Measurements from ENCODE around the gene LCA5L.
A peak's percentile ranks its signal among the peaks of the same experiment; 100 is the strongest.
"Not testable (repeated sequence)": the region's sequence is repeated elsewhere in the genome, so short reads cannot be mapped to it uniquely, and the experiment has no call there.

LCA5L gene

DNA sequence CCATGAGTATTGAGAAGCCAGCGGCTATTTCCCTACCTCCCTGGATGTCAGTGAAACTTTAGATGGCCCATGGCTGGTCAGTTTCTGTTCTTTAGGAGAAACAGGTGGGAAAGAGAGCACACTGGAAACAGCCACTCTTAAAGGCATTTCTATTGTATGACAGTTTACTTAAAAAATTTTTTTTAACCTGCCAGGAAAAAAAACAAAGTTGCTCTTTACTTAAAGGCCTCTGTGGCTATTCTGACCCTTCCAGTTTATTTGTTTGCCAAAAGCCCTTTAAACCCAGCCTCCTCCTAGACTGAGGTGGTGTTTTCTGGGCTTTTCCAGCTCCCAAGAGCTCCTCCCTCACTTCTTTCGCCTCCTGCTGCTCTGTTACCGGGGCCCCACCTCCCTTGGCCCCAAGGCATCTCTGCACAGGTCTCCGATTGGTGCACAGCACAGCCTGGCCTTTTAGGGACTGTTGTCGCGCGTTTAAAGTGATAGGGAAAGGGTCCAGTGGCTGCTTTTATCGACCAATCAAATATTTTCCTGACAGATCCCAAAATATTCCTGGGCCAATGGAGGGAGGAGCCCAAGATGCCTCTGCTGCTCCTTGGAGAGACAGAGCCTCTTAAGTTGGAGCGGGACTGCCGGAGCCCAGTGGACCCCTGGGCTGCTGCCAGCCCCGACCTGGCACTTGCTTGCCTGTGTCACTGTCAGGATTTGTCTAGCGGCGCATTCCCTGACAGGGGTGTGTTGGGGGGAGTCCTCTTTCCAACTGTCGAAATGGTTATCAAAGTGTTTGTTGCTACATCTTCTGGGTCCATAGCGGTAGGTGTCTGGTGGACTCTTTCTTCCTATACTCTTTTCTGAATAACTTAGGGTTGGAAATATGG, 6.0 kb upstream of the LCA5L start, which contains the start of gene SH3BGR:
TSS of gene SH3BGR (plus strand) at position 639 of the 875 bp plus-strand sequence. CDS start at position 766, 127 bp downstream.
- DNase-seq, result no peak

DNA sequence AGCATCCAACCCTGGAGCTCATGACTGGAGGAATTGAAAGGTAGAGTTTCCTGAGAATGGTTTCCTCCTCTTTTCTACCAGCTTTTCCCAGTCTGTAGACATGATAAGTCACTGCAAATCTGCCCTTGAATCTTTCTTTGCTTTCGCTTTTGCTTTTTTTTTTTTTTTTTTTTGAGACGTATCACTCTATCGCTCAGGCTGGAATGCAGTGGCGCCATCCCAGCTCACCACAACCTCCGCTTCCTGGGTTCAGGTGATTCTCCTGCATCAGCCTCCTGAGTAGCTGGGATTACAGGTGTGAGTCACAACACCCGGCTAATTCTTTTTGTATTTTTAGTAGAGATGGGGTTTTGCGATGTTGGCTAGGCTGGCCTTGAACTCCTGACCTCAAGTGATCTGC, 1.7 kb upstream of the LCA5L start:
- no peak for DNase-seq

DNA sequence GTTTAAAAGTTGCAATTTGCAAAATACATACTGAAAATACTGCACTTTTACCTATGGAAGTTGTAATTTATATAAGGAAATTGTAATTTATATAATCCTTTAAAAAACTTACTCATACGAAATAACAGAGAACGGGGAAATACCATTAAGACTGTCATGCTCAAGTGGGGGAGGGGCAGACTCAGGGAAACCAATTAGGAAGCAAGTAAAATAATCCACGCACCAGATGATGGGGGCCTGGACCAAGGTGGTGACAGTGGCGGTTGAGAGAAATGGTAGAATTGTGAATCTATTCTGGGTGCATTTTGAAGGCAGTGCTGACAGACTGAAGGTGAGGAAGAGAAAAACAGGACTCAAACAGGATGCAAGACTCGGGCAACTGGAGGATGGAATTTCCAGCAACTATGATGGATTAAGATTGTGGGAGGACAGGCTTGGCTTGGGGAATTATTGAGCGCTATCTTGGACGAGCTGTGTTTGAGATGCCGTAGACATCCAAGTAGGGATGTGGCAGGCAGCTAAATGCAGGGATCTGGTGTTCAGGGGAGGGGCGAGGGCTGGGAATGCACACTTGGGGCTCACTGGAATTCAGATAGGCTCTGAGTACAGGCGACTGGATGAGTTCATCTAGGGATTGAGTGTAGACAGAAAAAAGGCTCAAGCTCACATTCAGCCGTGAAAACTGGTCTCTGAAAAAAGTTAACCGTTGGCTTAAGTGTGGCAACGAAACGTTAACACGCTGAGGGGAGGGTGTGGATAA, 977 bp downstream of the LCA5L start:
- no peak for DNase-seq

DNA sequence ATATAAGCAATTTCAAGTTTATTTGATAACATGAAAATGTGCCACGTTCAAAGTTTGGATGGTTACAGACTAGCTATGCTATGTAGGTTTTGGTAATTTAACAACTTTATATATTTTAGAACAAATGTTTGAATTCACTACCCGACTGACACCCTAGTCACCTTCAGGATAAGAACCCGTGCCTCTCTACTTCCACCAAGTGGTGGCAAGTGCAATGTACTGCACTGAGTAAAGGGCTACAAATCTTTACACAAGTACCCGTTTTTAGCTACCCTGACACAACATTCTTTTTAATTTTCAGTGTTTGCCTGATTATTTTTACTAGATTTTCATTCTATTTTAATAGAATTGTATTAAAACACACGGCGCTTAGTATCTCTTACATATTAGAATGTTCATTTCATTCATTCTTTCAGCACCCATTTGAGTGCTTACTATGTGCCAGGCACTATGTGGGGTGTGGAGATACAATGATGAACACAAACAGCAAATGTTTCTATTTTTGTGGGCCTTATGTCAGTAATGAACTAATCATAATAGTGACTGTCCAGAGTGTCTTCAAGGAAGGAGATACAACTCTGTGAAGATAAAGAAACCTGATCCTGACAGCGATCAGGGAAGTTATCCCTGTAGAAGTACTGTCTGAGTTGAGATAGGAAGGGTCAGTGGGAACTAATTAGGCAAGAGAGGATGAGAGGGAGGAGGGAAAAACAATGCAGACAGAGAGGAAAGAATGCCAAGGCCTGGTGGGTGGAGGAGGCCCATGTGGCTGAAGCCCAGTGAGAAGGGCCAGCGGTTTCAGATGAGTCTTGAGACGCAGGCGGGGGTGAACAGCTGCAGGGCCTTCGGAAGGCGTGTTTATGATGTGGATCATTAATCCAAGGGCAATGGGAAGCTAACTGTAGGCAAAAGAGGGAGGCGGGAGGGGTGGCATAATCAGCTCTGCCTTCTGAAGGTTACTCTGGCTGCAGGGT, 3.8 kb downstream of the LCA5L start:
- DNase-seq, result no peak

DNA sequence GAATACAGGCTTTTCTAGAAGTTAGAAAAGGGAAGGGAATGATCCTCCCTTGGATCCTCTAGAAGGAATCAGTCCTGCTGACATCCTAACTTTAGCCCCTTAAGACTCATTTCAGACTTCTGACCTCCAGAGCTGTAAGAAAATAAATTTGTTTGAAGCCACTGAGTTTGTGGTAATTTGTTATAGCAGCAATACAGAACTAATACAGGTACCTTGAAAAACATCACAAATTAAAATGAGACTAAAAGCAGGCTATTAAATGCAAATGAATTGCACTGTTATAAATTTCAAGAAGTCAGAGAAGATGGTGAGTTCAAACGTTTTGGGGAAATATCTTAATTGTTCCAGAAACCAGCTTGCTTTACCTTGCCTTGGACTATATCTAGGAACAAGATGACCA, 6.3 kb downstream of the LCA5L start:
- DNase-seq, result no peak

DNA sequence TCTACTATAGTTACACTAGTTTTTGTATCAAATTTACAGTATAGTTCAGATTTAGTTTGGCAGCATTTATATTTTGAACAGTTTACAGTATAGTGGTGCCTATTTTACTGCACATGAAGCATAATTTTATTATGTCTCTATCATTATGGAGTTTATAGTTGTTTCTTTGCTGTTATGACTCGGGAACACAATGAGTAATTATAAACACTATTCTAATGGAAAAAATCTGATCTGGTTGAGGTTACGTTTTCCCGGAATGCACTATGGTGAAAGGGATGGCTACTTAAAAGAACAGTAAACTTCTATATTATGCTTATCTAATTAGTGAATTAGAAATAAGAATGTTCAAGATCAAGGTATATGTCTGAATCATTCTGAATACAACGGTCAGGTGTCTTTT, 10.6 kb downstream of the LCA5L start:
- no peak for DNase-seq

DNA sequence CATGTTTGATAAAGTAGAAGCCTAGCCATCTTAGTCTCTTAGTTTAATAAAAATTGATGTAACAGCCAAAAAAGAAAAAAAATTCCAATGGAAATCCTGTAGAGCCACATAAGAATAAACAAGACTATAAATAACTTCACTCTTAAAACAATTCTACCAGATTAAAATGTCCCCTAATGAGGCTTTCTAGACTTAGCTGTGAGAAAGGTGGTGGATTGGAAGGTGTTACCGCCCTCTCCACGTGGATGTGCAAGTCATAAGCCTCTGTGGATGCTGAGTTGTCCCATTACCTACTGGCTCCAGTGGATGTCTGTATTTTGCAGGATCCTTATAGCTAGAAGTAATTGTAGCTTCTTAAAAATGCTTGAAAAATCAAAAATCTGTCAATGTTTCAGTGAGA, 14.6 kb downstream of the LCA5L start:
- no peak for DNase-seq

DNA sequence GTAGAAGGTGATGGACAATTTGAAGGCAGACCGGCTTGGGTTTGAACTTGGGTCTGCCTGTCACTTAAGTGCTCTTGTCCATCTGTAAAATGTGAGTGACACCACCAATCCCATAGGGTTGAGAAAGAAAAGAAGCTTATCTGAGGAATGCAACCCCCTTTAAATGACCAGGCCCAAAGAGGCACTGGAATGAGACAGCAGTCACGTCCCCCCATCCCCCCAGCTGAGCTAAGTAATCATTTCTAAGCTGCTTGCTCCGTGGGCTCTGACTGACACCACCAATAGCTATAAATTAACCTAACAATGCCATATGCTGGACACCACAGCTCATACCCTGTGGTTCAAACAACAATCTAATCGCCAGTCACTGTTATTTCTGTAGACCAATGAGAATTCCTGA, 15.1 kb downstream of the LCA5L start:
- no peak for DNase-seq

DNA sequence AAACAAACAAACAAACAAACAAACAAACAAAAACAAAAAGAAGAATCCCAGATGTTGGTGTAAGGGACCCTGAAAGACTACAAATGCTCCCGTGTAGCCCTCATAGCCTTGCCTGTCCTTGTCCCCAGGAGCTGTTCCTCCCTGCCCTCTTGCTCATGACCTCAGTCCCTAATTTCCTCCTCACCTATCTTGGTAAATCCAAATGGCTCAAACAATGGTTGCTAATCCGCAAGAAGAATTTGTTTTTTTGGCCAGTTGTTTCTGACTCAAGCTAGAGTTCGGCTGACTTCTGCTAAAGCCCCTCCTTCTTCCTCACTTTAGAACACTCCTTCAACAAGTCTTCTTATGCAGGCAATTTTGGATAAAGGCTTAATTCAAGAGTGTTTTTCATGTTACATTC, 15.6 kb downstream of the LCA5L start:
- DNase-seq, result no peak

DNA sequence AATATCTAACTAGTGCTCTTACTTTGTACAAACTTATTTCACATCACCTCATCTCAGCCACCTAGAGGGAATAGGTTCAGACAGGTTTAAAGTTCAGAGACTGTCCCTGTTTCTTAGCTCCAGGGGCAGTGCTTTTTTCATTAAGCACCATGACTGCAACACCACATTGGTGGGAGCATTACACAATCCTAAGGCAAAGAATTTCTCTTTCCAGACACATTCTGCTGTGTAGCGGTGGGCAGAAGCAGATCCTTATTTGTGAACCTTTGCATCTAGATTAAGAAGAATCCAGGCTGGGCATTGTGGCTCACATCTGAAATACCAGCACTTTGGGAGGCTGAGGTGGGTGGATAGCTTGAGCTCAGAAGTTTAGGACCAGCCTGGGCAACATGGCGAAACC, 16.1 kb downstream of the LCA5L start:
- DNase-seq, result no peak

DNA sequence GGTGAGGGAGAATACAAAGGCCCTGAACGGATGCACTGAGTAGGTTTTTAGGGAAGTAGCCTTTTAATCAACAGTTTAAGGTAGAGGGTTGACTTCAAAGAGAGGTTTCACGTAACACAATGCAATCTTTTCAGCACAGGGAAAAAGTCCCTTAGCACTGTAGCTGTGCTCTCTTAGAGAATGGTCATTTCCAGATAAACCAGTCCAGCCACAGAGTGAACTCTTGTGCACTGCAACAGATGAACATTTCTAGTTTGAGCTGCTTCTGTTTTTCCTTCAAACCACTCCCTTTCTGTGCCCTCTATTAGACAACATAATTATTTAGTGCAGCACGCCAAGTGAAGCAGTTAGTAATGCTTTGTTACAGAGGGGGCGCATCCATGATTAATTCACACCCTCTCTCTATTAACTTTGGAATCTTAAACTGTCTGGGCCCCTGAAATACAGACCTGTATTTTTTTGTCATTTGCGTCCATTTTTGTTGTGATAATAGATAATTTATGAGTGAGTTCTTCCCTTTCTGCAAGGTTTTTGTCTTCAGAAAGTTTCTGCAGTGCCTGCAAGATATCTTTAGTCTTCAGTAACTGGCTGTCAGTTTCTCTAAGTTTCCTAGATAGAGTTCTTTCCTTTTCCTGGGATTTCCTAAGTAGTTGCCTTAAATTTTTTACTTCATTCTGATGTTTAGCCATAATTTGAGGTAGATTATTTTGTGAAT, 22.9 kb downstream of the LCA5L start:
- no peak for DNase-seq

DNA sequence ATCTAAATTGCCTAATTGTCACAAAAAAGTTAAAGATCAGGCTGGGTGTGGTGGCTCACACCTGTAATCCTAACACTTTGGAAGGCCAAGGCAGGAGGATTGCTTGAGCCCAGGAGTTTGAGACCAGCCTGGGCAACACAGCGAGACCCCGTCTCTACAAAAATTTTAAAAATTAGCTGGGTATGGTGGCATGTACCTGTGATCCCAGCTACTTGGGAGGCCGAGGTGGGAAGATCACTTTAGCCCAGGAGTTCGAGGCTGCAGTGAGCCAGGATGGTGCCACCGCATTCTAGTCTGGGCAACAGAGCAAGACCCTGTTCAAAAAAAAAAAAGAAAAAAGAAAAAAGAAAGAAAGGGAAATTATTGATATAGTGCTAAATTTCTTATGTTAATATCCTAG, 26.4 kb downstream of the LCA5L start:
- not testable (repeated sequence) for DNase-seq

DNA sequence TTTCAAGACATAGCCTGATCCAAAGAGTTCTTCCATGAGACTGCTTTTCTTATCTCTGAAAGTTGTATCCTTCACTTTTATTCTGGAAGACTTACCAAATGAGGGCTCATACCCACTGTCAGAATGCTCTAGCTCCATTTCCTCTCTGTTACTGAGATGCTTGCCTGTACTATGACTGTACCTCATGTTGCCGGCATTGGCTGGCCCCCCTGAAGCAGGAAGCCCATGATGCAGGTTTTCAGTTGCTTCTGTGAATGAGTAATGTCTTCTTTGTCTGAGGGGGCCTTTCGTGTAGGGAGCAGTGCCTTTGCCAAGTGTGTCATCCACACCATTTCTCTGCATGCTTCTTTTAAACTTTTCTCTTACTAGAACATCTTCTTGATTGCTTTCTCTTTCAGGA, 39.5 kb downstream of the LCA5L start:
- no peak for DNase-seq

DNA sequence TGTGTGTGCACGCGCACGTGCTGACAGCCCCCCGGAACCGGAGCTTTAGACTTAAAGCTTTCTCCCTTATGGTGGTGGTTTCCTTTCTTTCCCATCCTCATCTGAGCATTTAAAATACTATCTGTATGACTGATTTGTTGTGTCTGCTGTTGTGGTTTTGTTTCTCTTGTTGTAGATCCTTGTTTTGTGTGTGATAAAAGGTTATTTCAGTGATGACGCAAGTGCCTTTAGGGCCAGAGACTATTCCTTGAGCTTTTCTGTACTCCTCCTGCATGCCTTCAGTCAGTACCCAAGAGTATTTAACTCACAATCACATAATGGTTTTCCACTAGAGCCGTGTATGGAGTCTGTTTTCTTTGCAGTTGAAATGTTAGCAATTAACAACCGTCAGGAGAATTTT, 45.4 kb downstream of the LCA5L start:
- no peak for DNase-seq

DNA sequence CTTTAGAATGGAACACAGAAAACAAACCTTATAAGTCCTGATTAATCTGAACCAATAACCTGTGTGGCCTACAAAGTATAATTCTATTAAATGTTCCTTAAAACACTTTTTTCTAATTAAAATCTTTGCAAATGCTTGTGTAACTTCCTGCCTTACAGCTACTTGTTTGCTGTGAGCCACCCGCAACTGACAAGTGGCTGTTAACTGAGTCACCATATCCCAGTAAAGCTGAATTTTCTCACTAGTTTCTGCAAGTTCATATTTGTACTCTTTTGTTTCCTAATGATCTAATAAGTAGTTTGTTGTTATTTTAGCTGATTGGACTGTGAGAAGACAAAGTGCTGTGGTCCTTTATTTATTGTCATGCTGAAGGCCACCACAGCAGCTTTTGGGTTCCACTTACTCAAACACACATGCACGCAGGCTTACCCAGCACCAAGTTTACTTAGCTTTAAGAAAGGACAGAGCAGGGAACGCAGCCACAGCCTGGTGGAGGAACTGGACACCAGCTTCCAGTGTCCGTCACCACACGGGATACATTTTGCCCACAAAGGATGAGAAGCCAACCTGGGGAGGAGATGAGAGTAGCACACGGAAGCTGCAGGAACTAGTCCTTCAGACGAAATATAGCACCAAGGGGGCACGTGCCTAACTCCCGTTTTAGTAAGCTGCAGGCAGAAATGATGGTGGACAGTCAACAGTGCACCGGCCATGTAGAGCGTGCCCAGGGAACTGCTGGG, 47.8 kb downstream of the LCA5L start:
- DNase-seq, result no peak

DNA sequence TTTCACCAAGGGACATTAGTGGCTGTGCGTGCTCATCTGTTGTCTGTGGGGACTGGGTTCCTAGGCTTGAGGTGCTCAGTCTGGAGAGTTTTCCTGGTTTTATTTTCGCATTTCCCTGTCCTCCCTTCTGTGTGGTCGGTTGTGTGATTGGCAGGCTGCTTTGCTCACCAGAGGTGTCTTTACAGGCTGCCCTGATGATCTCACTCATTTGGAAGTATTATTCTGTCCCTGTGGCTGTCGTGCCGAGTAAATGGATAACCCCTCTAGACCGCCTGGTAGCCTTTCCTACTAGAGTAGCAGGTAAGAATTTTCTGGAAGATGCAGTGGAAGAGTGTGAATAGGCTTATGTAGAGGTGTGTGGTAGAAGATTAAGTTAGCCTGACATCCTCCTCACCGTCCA, 52.6 kb downstream of the LCA5L start:
- no peak for DNase-seq

DNA sequence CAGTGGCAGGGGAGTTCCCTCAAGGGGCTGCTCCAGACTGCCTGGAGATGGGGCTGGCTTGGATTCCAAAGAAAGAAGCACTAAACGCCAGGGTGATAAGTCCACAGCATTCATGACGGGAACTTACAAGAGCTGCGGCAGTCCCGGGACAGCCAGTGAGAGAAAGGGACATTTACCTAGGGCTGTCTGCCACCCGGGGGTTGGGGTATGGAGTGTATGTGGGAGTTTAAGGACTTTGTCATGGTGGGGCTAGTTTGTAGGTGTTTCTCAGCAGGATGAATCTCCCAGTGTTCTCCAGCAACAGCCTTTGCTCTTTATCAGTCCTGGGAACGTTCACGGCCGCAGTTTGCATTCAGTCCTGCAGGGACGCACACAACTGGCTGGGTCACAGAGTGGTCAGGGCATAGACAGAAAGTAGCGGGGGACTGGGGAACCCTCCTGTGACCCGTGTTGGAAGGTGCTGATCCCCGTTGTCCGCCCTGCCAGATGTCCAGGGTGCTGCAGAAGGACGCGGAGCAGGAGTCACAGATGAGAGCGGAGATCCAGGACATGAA, 55.3 kb downstream of the LCA5L start:
- no peak for DNase-seq

DNA sequence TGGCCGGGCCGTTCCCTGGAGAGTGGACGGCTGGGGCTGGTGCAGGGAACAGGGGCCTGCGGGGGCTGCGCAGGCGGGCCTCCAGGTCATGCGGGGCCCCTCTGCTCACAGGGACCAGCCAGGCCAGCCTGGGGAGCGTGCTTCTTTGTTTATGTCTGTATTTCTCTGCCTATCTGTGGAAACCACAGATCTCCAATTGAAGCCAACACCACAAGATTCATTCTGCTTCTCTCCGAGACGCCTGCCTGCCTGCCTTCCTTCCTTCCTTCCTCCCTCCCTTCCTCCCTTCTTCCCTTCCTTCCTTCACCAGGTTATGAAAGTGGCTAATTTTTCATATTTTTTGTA, 56.8 kb downstream of the LCA5L start:
- DNase-seq, result no peak

DNA sequence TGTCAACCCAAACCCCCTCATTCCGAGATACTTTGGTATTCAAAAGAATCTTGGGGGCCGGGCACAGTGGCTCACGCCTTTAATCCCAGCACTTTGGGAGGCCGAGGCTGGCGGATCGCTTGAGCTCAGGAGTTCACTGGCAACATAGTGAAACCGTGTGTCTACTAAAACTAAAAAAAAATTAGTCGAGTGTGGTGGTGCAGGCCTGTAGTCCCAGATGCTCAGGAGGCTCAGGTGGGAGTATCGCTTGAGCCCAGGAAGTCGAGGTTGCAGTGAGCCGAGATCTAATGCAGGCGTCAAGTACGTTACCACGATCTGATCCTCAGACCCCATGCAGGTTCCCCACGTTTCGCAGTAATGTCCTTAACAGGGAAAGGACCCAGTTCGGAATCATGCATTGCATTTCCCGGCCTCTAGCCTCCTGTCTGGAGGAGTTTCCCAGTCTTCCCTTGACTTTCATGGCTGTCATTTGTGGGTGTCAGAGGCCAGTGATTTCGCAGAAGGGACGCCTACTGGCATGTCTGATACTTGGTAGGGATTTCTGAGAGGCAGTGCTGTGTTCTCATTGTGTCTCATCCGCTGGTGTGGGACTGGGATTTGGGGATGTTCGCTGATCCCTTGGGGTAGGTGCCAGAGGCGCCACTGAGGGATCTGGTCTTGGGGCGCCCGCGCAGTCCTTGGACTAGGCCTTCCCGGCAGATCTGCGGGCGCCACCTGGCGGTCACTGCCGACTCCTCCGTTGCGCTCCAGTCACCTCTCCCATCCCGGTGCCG, 57.4 kb downstream of the LCA5L start:
- peak; percentile 92 for DNase-seq

DNA sequence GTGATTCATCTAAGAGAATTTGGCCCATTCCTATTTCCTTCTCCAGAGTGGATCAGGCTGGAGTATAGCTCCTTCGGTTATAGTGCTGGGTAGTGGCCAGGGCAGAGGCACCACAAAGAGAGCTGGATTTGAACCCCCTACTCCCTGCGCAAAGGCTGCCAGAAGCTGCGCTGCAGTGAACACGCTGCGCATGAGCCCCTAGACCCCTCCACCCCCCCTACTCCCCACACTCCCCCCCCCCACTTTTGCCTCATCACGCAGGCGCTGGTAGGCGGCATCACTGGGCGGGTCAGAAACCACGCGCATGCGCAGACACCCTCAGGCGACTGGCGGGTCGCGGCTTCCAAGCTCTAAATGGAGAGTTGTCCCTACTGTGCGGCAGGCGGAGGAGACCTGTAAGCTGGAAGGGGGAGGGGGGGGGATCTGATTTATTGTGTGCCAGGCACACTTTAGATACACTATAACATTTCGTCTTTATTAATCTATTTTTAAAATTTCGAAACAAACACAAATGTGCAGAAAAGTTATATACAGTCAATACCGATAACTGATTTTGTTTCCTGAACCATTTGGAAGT, 58.0 kb downstream of the LCA5L start:
- peak; percentile 92 for DNase-seq

Measured in stimulated activated CD4-positive, alpha-beta T cell treated with anti-CD3 and anti-CD28 coated beads, Interleukin-12 subunit alpha, Interleukin-12 subunit beta, amount 100 ng/mL, for 4 hours (primary cell).